Hepatocyte (in vitro differentiated cells): ENCODE measurements around the gene KCNQ1. TPM values are rescaled to one million over a fixed set of nuclear protein-coding genes. Genes with fewer than 3 reads are reported as not detected.
A peak's percentile ranks its signal among the peaks of the same experiment; 100 is the strongest.

Source experiments
- DNase-seq: peaks from one replicate; pipeline ENCODE4 v3.0.0-alpha.2; 2016; ENCODE audit warnings: low spot score
- H2AFZ ChIP-seq: fragments of 200-600 bp; sonication (generic); 2 replicates; pipeline ENCODE4 v1.6.0; 2016; ENCODE audit warnings: antibody characterized with exemption, mild to moderate bottlenecking
- H3K27ac ChIP-seq: fragments of 200-600 bp; sonication (generic); 2 replicates; pipeline ENCODE4 v1.5.1; 2016; ENCODE audit warnings: mild to moderate bottlenecking
- H3K27me3 ChIP-seq: fragments of 200-600 bp; sonication (generic); 2 replicates; pipeline ENCODE4 v1.6.1; 2016
- H3K36me3 ChIP-seq: fragments of 200-600 bp; sonication (generic); replicated peaks from 2 replicates; pipeline ENCODE4 v1.5.1; 2016; ENCODE audit warnings: low read depth; ENCODE audit not compliant: insufficient read depth
- H3K4me1 ChIP-seq: fragments of 200-600 bp; sonication (generic); 2 replicates; pipeline ENCODE4 v1.5.1; 2016; ENCODE audit warnings: mild to moderate bottlenecking, moderate library complexity; ENCODE audit not compliant: insufficient read depth
- H3K4me2 ChIP-seq: fragments of 200-600 bp; sonication (generic); 2 replicates; pipeline ENCODE4 v1.6.0; 2016
- H3K4me3 ChIP-seq: fragments of 200-600 bp; sonication (generic); 2 replicates; pipeline ENCODE4 v1.5.1; 2016; ENCODE audit warnings: mild to moderate bottlenecking
- H3K79me2 ChIP-seq: fragments of 200-600 bp; sonication (generic); 2 replicates; pipeline ENCODE4 v1.6.0; 2017; ENCODE audit warnings: mild to moderate bottlenecking
- H3K9me2 ChIP-seq: fragments of 200-600 bp; sonication (generic); replicated peaks from 2 replicates; pipeline ENCODE4 v1.6.0; 2017; ENCODE audit warnings: mild to moderate bottlenecking; ENCODE audit not compliant: insufficient read depth
- H3K9me3 ChIP-seq: fragments of 200-600 bp; sonication (generic); 2 replicates; pipeline ENCODE4 v1.5.1; 2016; ENCODE audit warnings: low read depth, mild to moderate bottlenecking
- H4K20me1 ChIP-seq: fragments of 200-600 bp; sonication (generic); 2 replicates; pipeline ENCODE4 v1.6.0; 2016; ENCODE audit warnings: mild to moderate bottlenecking; ENCODE audit not compliant: insufficient read depth, poor library complexity, severe bottlenecking
- EZH2 ChIP-seq: fragments of 200-600 bp; sonication (generic); IDR thresholded peaks from 2 replicates; pipeline ENCODE4 v1.6.1; 2016; ENCODE audit warnings: antibody characterized with exemption, mild to moderate bottlenecking, borderline replicate concordance
- EZH2phosphoT487 ChIP-seq: fragments of 200-600 bp; sonication (generic); IDR thresholded peaks from one replicate; pipeline ENCODE4 v1.6.1; 2018; ENCODE audit warnings: antibody characterized with exemption, mild to moderate bottlenecking, low read depth, moderate library complexity; ENCODE audit not compliant: unreplicated experiment, severe bottlenecking
- WGBS: methylation state at CpG from one replicate; pipeline ENCODE4 v1.1.6; 2016; ENCODE audit warnings: low lambda C conversion rate; ENCODE audit errors: missing lambda C conversion rate; 5-methylcytosine and 5-hydroxymethylcytosine counted together
- polyA plus RNA-seq: library from polyadenylated mRNA; unstranded; fragments of >200 nt; fragmentation: Nextera tagmentation; extraction: Ambion mirVana; gene quantifications from 2 replicates; pipeline ENCODE4 v1.2.1, GENCODE V29; 2016
- total RNA-seq: library from RNA; depleted of rRNA; stranded (reverse); fragments of >200 nt; gene quantifications from 2 replicates; pipeline ENCODE4 v1.2.3, GENCODE V29; 2014
- TF ChIP-seq, protein P1 (sequence below): fragments of 200-600 bp; sonication (generic); IDR thresholded peaks from 2 replicates; pipeline ENCODE4 v1.5.1; 2016; ENCODE audit warnings: antibody characterized with exemption, mild to moderate bottlenecking; ENCODE audit not compliant: poor library complexity

Gene KCNQ1
- total and polyA plus RNA-seq, 2 experiments from 2014 or later = 1.8 to 6.4 TPM

DNA sequence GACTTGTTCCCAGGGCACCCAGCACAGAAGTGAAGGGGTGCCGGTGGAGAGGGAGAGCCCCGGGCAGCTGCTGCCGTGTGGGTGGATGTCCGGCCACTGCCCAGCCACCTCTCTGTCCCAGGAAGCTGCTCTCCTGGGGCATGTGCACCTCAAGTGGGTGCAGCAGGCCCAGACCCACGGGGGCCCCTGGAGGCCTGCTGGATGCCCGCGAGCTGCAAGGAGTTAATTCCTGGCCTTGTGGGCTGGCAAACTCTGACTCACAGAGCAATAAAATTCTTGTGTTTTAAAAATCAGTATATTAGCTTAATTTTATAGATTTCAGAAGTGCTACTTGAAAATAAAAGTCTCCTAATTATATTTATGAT lies 292.4 kb downstream of the KCNQ1 start:
- Histone ChIP-seq H3K27ac (peak overlapping the region; percentile 15), H3K9me3 (no peaks in the 10 kb centered on the region), H2AFZ (no peak overlapping the region), H3K4me2 (peak overlapping the region; percentile 31), H3K27me3 (no peaks in the 10 kb centered on the region), H3K4me3 (no peak overlapping the region), H3K79me2 (no peaks in the 10 kb centered on the region), H4K20me1 (no peaks in the 10 kb centered on the region), H3K4me1 (peaks cover 58% of the 10 kb centered on the region), H3K36me3 (no peaks in the 10 kb centered on the region), H3K9me2 (no peaks in the 10 kb centered on the region)
- no peak for DNase-seq
- 82% methylated on average over 7 of the region's 7 CpGs for WGBS
- TF ChIP-seq, protein P1, sequence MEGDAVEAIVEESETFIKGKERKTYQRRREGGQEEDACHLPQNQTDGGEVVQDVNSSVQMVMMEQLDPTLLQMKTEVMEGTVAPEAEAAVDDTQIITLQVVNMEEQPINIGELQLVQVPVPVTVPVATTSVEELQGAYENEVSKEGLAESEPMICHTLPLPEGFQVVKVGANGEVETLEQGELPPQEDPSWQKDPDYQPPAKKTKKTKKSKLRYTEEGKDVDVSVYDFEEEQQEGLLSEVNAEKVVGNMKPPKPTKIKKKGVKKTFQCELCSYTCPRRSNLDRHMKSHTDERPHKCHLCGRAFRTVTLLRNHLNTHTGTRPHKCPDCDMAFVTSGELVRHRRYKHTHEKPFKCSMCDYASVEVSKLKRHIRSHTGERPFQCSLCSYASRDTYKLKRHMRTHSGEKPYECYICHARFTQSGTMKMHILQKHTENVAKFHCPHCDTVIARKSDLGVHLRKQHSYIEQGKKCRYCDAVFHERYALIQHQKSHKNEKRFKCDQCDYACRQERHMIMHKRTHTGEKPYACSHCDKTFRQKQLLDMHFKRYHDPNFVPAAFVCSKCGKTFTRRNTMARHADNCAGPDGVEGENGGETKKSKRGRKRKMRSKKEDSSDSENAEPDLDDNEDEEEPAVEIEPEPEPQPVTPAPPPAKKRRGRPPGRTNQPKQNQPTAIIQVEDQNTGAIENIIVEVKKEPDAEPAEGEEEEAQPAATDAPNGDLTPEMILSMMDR = no peak
- TF ChIP-seq EZH2phosphoT487 (no peak), EZH2 (no peak)

DNA sequence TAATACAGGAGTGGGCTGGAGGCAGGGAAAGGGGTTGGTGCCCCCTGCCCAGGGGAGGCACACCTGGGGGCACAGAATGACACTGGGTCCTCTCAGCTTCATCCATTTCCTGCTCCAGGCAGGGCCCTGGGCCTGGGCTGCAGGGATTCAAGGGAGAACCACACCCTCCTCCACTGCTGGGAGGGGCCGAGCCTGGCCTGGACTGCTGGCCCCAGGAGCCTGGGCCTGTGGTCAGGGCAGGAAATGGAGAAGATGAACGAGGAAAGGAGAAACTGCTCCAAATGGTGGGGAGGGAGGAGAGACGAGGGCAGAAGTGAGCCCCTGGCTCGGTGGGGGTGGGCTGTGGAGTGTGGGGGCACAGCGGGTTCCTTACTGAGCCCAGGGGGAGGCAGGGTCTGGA lies 293.1 kb downstream of the KCNQ1 start:
- H3K4me2 ChIP-seq = peak overlapping the region; percentile 31
- H3K27me3 ChIP-seq = no peaks in the 10 kb centered on the region
- H3K27ac ChIP-seq = peak overlapping the region; percentile 15
- no peaks in the 10 kb centered on the region for H3K9me3 ChIP-seq
- 59% methylated on average over 3 of the region's 5 CpGs for WGBS
- no peaks in the 10 kb centered on the region for H3K79me2 ChIP-seq
- DNase-seq = peak; percentile 65
- H3K9me2 ChIP-seq = no peaks in the 10 kb centered on the region
- TF ChIP-seq EZH2phosphoT487 (no peak), EZH2 (no peak)
- TF ChIP-seq, protein P1 = no peak
- H3K4me1 ChIP-seq = peaks cover 58% of the 10 kb centered on the region
- H3K36me3 ChIP-seq = no peaks in the 10 kb centered on the region
- H4K20me1 ChIP-seq = no peaks in the 10 kb centered on the region
- H2AFZ ChIP-seq = no peak overlapping the region
- H3K4me3 ChIP-seq = no peak overlapping the region

DNA sequence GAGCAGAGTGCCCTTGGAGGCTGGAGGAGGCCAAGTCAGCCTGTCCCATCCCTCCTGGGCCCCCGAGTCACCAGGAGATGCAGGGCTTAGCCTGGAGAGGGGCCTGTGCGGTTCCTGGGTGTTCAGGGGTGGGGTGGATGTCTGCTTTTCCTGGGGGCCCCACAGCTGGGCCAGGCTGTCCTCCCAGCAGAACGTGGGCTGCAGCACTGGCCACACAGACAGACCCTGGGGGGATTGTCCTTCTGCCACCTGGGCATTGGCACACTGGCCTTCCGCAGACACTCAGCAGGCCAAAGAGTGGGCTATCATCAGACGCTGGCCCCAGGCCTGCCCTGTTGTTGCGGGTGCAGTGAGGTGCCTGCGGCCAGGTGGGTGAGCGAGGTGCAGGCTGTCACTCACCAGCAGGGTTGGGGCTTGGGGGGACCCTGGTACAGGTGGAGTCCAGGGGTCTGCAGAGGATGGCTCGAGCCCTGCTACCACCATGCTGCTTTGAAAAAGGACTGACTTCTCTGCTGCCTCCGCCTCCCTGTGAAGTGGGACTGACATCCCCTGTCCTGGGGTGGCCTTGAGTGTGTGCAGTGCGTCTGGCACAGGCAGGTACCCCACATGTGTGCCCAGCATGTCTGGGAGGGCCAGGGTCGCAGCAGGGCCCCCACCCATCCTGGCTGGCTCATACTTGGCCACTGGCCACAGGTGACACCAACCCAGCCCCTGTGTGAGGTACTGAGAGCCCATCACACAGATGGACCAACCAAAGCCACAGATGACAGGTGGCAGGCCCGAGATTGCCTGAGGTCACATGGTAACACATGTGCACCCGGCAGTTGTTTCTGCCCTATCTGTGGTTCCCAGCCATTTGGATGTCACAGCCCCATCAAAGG lies 294.0 kb downstream of the KCNQ1 start:
- no peak for DNase-seq
- Histone ChIP-seq H4K20me1 (no peaks in the 10 kb centered on the region), H3K9me3 (no peaks in the 10 kb centered on the region), H3K4me2 (no peak overlapping the region), H3K27ac (peak overlapping the region; percentile 15), H3K9me2 (no peaks in the 10 kb centered on the region), H3K36me3 (no peaks in the 10 kb centered on the region), H3K4me1 (peaks cover 57% of the 10 kb centered on the region), H3K79me2 (no peaks in the 10 kb centered on the region), H3K4me3 (no peak overlapping the region), H2AFZ (no peak overlapping the region), H3K27me3 (no peaks in the 10 kb centered on the region)
- no peak for TF ChIP-seq EZH2phosphoT487
- TF ChIP-seq, protein P1 = no peak
- TF ChIP-seq EZH2 = no peak
- 97% methylated on average over 12 of the region's 14 CpGs for WGBS
